Measurements from ENCODE around the gene COMMD2. TPM values are rescaled to one million over a fixed set of nuclear protein-coding genes. Genes with fewer than 3 reads are reported as not detected.

Gene COMMD2
- total RNA-seq (2014; rRNA removed; shearing (Covaris generic)) (24.9 and 27.2 TPM in 2 replicates), total RNA-seq (2022) (47.1 and 48.9 TPM in 2 replicates), Bru-seq, nascent RNA (percentile 85 among the genes with signal in this experiment), BruChase-seq, experiment 1, labeled RNA remaining after a 6-hour chase (percentile 89 among the genes with signal in this experiment), BruChase-seq, experiment 2, labeled RNA remaining after a 2-hour chase (percentile 91 among the genes with signal in this experiment)
- long read RNA-seq, transcript COMMD2-203 (5 exons, 3,706 nt), result major isoform, 113 of 137 reads
- long read RNA-seq, transcript COMMD2-207 (6 exons, 885 nt), result minor isoform, 5 of 137 reads
- long read RNA-seq, partial matches to known transcripts, result 4 of 137 reads
- long read RNA-seq, other reads (novel, unspliced or antisense), result 11 of 137 reads

GRCh38 chr3:149752051-149752787, at the start of gene COMMD2:
COMMD2 (minus strand) TSS chr3:149752489; CDS start chr3:149752444, 45 bp downstream.
- TF ChIP-seq EZH2phosphoT487 (IDR thresholded peaks at IDR 0.05; ENCODE audit: borderline replicate concordance, low read depth, low read length), result no peak
- peak; percentile 75 for TF ChIP-seq CTCF (conservative IDR thresholded peaks at IDR 0.05; ENCODE audit: low read length)
- H3K9me3 ChIP-seq (ENCODE audit: low read length), result no peaks in the 10 kb centered on the region
- BruUV-seq (replicated peaks), result TSS peak; percentile 79
- no peaks in the 10 kb centered on the region for H4K20me1 ChIP-seq (ENCODE audit: insufficient read depth, low read length)
- H3K4me1 ChIP-seq (ENCODE audit: insufficient read depth, low read length, poor library complexity, severe bottlenecking), result peaks cover 22% of the 10 kb centered on the region
- intact Hi-C loops (cut with micrococcal nuclease; ENCODE audit: unreplicated experiment), result loop anchor here (1.0 to 10.0 kb wide), 3 partner anchors 60 to 655 kb away; partner anchors contain the start of genes PFN2 and TSC22D2
- no peaks in the 10 kb centered on the region for H3K9me2 ChIP-seq (ENCODE audit: insufficient read depth, low read length)
- H3K4me3 ChIP-seq (ENCODE audit: low read depth, low read length, poor library complexity, severe bottlenecking), result peak within 1 kb of the TSS; percentile 77
- H3K79me2 ChIP-seq (ENCODE audit: insufficient read depth, low read depth, low read length), result peaks cover 15% of the 10 kb centered on the region; the same call in 1 of the 2 replicates
- DNase-seq (ENCODE audit: low spot score), result peak; percentile 94
- H3K36me3 ChIP-seq (ENCODE audit: insufficient read depth, low read length), result peaks cover 37% of the 10 kb centered on the region
- H3K4me2 ChIP-seq (ENCODE audit: low read length), result peak within 1 kb of the TSS; percentile 90
- H2AFZ ChIP-seq (ENCODE audit: low read length), result peak within 1 kb of the TSS; percentile 100
- H3K27ac ChIP-seq (ENCODE audit: low read depth, low read length, poor library complexity, severe bottlenecking), result peak within 1 kb of the TSS; percentile 36
- ChIA-PET POLR2A (interaction anchor here (0.6 to 2.1 kb wide), 15 partner anchors 9 to 1712 kb away, joined by 3 to 5 read pairs (median 3); no protein-coding TSS in a partner anchor), CTCF (ENCODE audit: unreplicated experiment) (no interaction called here)

- H3K4me1 ChIP-seq (ENCODE audit: insufficient read depth, low read length, poor library complexity, severe bottlenecking), result no peaks in the 10 kb centered on the region
- BruUV-seq (replicated peaks), result no TSS peak
Measured at GRCh38 chr3:149801639-149802038, 49.4 kb upstream of the COMMD2 start.

More at GRCh38 chr3:149801639-149802038, 49.4 kb upstream of the COMMD2 start:
- no peak overlapping the region for H3K27ac ChIP-seq (ENCODE audit: low read depth, low read length, poor library complexity, severe bottlenecking)
- POLR2A ChIA-PET, result interaction anchor here (0.7 kb wide), 1 partner anchor 19 kb away, joined by 3 read pairs; no protein-coding TSS in a partner anchor
- H3K79me2 ChIP-seq (ENCODE audit: insufficient read depth, low read depth, low read length), result no peaks in the 10 kb centered on the region
- intact Hi-C loops (cut with micrococcal nuclease; ENCODE audit: unreplicated experiment), result no loop called here
- TF ChIP-seq EZH2phosphoT487 (IDR thresholded peaks at IDR 0.05; ENCODE audit: borderline replicate concordance, low read depth, low read length) (no peak), CTCF (conservative IDR thresholded peaks at IDR 0.05; ENCODE audit: low read length) (no peak)
- no peaks in the 10 kb centered on the region for H3K9me2 ChIP-seq (ENCODE audit: insufficient read depth, low read length)
- no peak overlapping the region for H3K4me2 ChIP-seq (ENCODE audit: low read length)
- H2AFZ ChIP-seq (ENCODE audit: low read length), result no peak overlapping the region
- H3K36me3 ChIP-seq (ENCODE audit: insufficient read depth, low read length), result no peaks in the 10 kb centered on the region
- CTCF ChIA-PET (ENCODE audit: unreplicated experiment), result no interaction called here
- no peaks in the 10 kb centered on the region for H3K9me3 ChIP-seq (ENCODE audit: low read length)
- H3K4me3 ChIP-seq (ENCODE audit: low read depth, low read length, poor library complexity, severe bottlenecking), result no peak overlapping the region
- H4K20me1 ChIP-seq (ENCODE audit: insufficient read depth, low read length), result no peaks in the 10 kb centered on the region
- no peak for DNase-seq (ENCODE audit: low spot score)

Data from OCI-LY7 (cell line).